Measurements from ENCODE around the gene KLRK1. TPM values are rescaled to one million over a fixed set of nuclear protein-coding genes. Genes with fewer than 3 reads are reported as not detected.
"Not testable (repeated sequence)": the region's sequence is repeated elsewhere in the genome, so short reads cannot be mapped to it uniquely, and the experiment has no call there.

Gene KLRK1
- total RNA-seq, 1 experiment from 2014 or later = not detected

DNA sequence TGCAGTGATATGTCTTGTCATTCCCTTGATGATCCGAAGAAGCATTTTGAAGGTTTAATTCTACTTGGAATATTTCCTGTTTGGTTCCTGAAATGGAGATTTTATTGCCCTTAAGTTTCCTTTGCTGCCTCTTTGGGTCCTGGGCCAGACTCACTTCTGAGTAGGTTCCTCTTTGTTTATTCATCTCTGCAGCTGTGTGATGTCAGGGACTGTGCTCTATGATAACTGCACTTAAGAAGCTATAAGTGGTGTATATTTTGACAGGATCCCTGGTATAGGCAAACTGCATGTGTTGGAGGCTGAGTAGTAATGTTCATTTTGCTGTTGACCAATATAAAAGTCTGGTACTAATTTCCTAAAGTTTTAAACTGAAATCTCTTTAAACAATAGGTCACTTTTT, 19.6 kb upstream of the KLRK1 start, which contains the start of gene KLRC4:
Gene KLRC4 (minus strand): TSS at position 366 of the 400 bp plus-strand sequence. CDS start 182 bp downstream, at position 184.
- no peaks in the 10 kb centered on the region for H4K20me1 ChIP-seq (ENCODE audit: insufficient read depth, low read depth, low read length)
- no peak within 1 kb of the TSS for H2AFZ ChIP-seq (ENCODE audit: low read length)
- H3K4me3 ChIP-seq (ENCODE audit: low read length) = no peak within 1 kb of the TSS
- H3K36me3 ChIP-seq (ENCODE audit: insufficient read depth, low read length) = no peaks in the 10 kb centered on the region
- H3K4me2 ChIP-seq (ENCODE audit: low read depth, low read length, poor library complexity, severe bottlenecking) = no peak within 1 kb of the TSS
- H3K9ac ChIP-seq (ENCODE audit: low read length) = no peak within 1 kb of the TSS
- no peak within 1 kb of the TSS for H3K27ac ChIP-seq (ENCODE audit: low read length)
- no peaks in the 10 kb centered on the region for H3K79me2 ChIP-seq (ENCODE audit: low read length)
- DNase-seq = no peak
- H3K9me2 ChIP-seq (replicated peaks; ENCODE audit: insufficient read depth, low read length) = no peaks in the 10 kb centered on the region
- no peaks in the 10 kb centered on the region for H3K4me1 ChIP-seq (ENCODE audit: low read length)
- H3K27me3 ChIP-seq (ENCODE audit: low read length) = no peaks in the 10 kb centered on the region
- no peaks in the 10 kb centered on the region for H3K9me3 ChIP-seq (ENCODE audit: low read length)

DNA sequence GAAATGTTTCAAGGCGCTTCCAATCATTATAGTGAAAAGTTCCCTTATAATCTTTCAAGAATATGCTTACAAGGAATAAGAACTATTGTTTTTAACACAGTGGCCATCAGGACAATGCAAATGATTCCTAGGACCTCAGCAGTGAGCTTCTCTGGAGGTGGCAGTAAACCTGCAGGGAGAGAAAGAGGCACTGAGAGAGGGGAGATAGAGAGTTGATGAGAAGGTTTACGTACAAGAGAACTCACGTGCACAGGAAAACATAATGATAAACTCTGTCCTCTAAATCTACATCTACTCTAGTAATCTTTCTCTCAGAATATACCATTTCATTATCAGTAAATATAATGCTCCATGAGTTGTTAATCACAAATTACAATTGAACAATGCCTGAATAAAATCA, 19.0 kb upstream of the KLRK1 start:
- H3K9ac ChIP-seq (ENCODE audit: low read length) = no peak overlapping the region
- H4K20me1 ChIP-seq (ENCODE audit: insufficient read depth, low read depth, low read length) = no peaks in the 10 kb centered on the region
- no peak overlapping the region for H2AFZ ChIP-seq (ENCODE audit: low read length)
- no peaks in the 10 kb centered on the region for H3K27me3 ChIP-seq (ENCODE audit: low read length)
- no peak overlapping the region for H3K4me3 ChIP-seq (ENCODE audit: low read length)
- H3K27ac ChIP-seq (ENCODE audit: low read length) = no peak overlapping the region
- H3K4me2 ChIP-seq (ENCODE audit: low read depth, low read length, poor library complexity, severe bottlenecking) = no peak overlapping the region
- no peaks in the 10 kb centered on the region for H3K9me3 ChIP-seq (ENCODE audit: low read length)
- H3K79me2 ChIP-seq (ENCODE audit: low read length) = no peaks in the 10 kb centered on the region
- DNase-seq = no peak
- no peaks in the 10 kb centered on the region for H3K4me1 ChIP-seq (ENCODE audit: low read length)
- H3K9me2 ChIP-seq (replicated peaks; ENCODE audit: insufficient read depth, low read length) = no peaks in the 10 kb centered on the region
- H3K36me3 ChIP-seq (ENCODE audit: insufficient read depth, low read length) = no peaks in the 10 kb centered on the region

DNA sequence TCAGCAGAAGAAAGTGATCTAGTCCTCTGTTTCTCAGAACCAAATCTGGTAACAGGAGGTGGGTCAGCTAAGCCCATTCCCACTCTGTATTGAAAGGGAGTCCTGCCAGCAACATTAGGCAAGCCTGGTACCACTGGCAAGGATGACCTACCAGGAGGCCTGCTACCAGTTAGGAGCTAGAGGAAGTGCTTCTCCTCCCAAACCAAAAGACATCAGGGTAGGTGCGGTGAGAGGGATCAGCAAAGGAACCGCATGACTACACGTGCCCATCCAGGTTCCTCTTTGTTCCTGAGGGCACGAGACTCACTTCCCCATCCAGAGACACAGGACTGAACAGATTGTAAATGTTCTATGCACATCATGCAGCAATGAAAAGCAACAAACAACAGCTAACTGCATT, 16.9 kb upstream of the KLRK1 start:
- Histone ChIP-seq H3K9ac (ENCODE audit: low read length) (no peak overlapping the region), H3K9me2 (replicated peaks; ENCODE audit: insufficient read depth, low read length) (no peaks in the 10 kb centered on the region), H3K4me3 (ENCODE audit: low read length) (no peak overlapping the region), H3K36me3 (ENCODE audit: insufficient read depth, low read length) (no peaks in the 10 kb centered on the region), H3K9me3 (ENCODE audit: low read length) (no peaks in the 10 kb centered on the region), H2AFZ (ENCODE audit: low read length) (no peak overlapping the region), H4K20me1 (ENCODE audit: insufficient read depth, low read depth, low read length) (no peaks in the 10 kb centered on the region), H3K79me2 (ENCODE audit: low read length) (no peaks in the 10 kb centered on the region), H3K27me3 (ENCODE audit: low read length) (no peaks in the 10 kb centered on the region), H3K27ac (ENCODE audit: low read length) (no peak overlapping the region), H3K4me2 (ENCODE audit: low read depth, low read length, poor library complexity, severe bottlenecking) (no peak overlapping the region), H3K4me1 (ENCODE audit: low read length) (no peaks in the 10 kb centered on the region)
- no peak for DNase-seq

DNA sequence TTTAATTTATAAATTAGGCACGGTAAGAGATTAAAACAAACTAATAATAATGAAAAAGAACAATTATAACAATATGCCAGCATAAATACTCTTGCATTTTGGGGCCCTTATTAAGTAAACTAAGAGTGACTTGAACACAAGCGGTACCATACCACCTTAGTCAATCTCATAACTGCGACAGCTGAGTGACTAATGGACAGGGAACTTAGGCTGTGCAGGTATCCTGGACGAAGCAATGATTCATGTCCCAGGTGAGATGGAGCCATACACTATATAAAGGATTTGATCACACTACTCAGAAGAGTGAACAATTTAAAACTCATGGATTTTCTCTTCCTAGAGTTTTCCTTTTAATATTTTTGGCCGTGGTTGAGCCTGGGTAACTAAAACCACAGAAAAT, 15.5 kb upstream of the KLRK1 start:
- Histone ChIP-seq H2AFZ (ENCODE audit: low read length) (no peak overlapping the region), H3K27me3 (ENCODE audit: low read length) (no peaks in the 10 kb centered on the region), H3K27ac (ENCODE audit: low read length) (no peak overlapping the region), H3K9ac (ENCODE audit: low read length) (no peak overlapping the region), H3K9me2 (replicated peaks; ENCODE audit: insufficient read depth, low read length) (no peaks in the 10 kb centered on the region), H3K4me3 (ENCODE audit: low read length) (no peak overlapping the region), H3K79me2 (ENCODE audit: low read length) (no peaks in the 10 kb centered on the region), H4K20me1 (ENCODE audit: insufficient read depth, low read depth, low read length) (no peaks in the 10 kb centered on the region), H3K36me3 (ENCODE audit: insufficient read depth, low read length) (no peaks in the 10 kb centered on the region), H3K4me1 (ENCODE audit: low read length) (no peaks in the 10 kb centered on the region), H3K9me3 (ENCODE audit: low read length) (no peaks in the 10 kb centered on the region), H3K4me2 (ENCODE audit: low read depth, low read length, poor library complexity, severe bottlenecking) (no peak overlapping the region)
- DNase-seq = no peak

DNA sequence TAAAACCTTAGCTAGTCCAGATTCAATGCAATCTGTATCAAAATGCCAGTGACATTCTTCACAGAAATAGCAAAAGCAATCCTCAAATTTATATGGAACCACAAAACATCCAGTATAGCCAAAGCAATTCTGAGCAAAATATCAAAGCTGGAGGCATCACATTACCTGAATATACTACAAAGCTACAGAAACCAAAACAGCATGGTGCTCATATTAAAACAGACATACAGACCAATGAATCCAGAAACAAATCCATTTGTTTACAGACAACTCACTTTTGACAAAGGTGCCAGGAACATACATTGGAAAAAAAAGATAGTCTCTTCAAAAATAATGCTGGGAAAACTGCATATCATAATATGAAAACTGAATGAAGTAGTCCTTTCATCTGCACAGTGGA, 15.0 kb upstream of the KLRK1 start:
- H3K27me3 ChIP-seq (ENCODE audit: low read length) = no peaks in the 10 kb centered on the region
- H3K36me3 ChIP-seq (ENCODE audit: insufficient read depth, low read length) = no peaks in the 10 kb centered on the region
- H2AFZ ChIP-seq (ENCODE audit: low read length) = no peak overlapping the region
- H3K27ac ChIP-seq (ENCODE audit: low read length) = no peak overlapping the region
- no peak overlapping the region for H3K4me2 ChIP-seq (ENCODE audit: low read depth, low read length, poor library complexity, severe bottlenecking)
- H4K20me1 ChIP-seq (ENCODE audit: insufficient read depth, low read depth, low read length) = no peaks in the 10 kb centered on the region
- DNase-seq = no peak
- H3K9me3 ChIP-seq (ENCODE audit: low read length) = no peaks in the 10 kb centered on the region
- no peaks in the 10 kb centered on the region for H3K4me1 ChIP-seq (ENCODE audit: low read length)
- no peak overlapping the region for H3K9ac ChIP-seq (ENCODE audit: low read length)
- H3K79me2 ChIP-seq (ENCODE audit: low read length) = no peaks in the 10 kb centered on the region
- no peak overlapping the region for H3K4me3 ChIP-seq (ENCODE audit: low read length)
- H3K9me2 ChIP-seq (replicated peaks; ENCODE audit: insufficient read depth, low read length) = no peaks in the 10 kb centered on the region

DNA sequence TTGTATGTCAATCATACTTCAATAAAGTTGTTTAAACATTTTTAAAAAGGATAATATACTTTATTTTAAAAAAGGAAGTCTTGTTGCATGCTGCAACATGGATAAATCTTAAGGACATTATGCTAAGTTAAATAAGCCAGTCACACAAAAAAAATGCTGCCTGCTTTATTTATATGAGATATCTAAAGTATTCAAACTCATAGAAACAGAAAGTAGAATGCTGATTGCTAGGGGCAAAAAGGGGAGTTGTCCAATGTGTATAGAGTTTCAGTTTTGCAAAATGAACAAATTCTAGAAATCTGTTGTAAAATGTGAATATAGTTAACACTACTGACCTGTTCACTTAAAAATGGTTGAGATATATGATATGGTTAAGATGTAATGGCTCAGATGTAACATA, 11.0 kb upstream of the KLRK1 start:
- no peak for DNase-seq
- Histone ChIP-seq H3K4me1 (ENCODE audit: low read length) (no peaks in the 10 kb centered on the region), H3K27ac (ENCODE audit: low read length) (no peak overlapping the region), H3K4me2 (ENCODE audit: low read depth, low read length, poor library complexity, severe bottlenecking) (no peak overlapping the region), H3K27me3 (ENCODE audit: low read length) (no peaks in the 10 kb centered on the region), H3K79me2 (ENCODE audit: low read length) (no peaks in the 10 kb centered on the region), H3K36me3 (ENCODE audit: insufficient read depth, low read length) (no peaks in the 10 kb centered on the region), H3K9ac (ENCODE audit: low read length) (no peak overlapping the region), H2AFZ (ENCODE audit: low read length) (no peak overlapping the region), H3K9me3 (ENCODE audit: low read length) (no peaks in the 10 kb centered on the region), H4K20me1 (ENCODE audit: insufficient read depth, low read depth, low read length) (no peaks in the 10 kb centered on the region), H3K9me2 (replicated peaks; ENCODE audit: insufficient read depth, low read length) (no peaks in the 10 kb centered on the region), H3K4me3 (ENCODE audit: low read length) (no peak overlapping the region)

DNA sequence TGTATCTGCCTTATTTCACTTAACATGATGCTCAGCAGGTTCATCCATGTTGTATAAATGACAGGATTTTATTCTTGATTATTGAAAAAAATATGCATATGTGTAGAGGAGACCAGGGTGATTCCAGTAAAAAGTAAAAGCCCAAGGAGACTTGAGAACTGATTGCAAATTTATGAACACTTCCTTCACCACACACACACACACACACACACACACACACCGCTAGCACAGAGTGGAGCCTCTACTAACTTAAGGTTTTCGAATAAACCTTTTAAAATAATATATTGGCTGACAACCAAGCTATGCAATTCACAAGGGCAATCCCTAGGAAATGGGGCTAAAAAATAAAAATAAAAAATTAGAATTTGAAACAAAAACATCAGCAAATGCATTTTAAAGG, 8.3 kb upstream of the KLRK1 start:
- Histone ChIP-seq H3K9me3 (ENCODE audit: low read length) (no peaks in the 10 kb centered on the region), H4K20me1 (ENCODE audit: insufficient read depth, low read depth, low read length) (no peaks in the 10 kb centered on the region), H3K9ac (ENCODE audit: low read length) (no peak overlapping the region), H2AFZ (ENCODE audit: low read length) (no peak overlapping the region), H3K4me1 (ENCODE audit: low read length) (no peaks in the 10 kb centered on the region), H3K36me3 (ENCODE audit: insufficient read depth, low read length) (no peaks in the 10 kb centered on the region), H3K9me2 (replicated peaks; ENCODE audit: insufficient read depth, low read length) (no peaks in the 10 kb centered on the region), H3K27me3 (ENCODE audit: low read length) (no peaks in the 10 kb centered on the region), H3K4me2 (ENCODE audit: low read depth, low read length, poor library complexity, severe bottlenecking) (no peak overlapping the region), H3K4me3 (ENCODE audit: low read length) (no peak overlapping the region), H3K27ac (ENCODE audit: low read length) (no peak overlapping the region), H3K79me2 (ENCODE audit: low read length) (no peaks in the 10 kb centered on the region)
- DNase-seq = no peak

DNA sequence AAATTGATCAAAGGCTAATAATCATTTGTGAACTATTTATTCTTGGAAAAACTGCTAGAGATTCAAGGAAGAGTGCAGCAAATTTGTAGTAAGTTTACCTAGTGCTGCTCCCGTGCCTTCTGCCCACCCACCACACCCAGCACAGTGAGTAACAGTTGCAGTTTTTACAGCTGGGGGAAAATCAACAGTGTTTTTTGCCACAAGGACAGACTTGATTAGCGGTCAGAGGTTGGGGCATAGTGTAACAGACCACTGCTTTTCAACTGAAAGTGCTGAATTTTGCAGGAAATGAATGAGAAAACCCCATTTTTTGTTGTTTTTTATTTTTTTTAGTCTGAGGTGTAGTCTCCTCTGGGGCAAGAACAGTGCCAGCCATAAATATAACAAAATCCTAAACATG, 7.5 kb upstream of the KLRK1 start:
- no peaks in the 10 kb centered on the region for H4K20me1 ChIP-seq (ENCODE audit: insufficient read depth, low read depth, low read length)
- no peak overlapping the region for H3K27ac ChIP-seq (ENCODE audit: low read length)
- no peaks in the 10 kb centered on the region for H3K79me2 ChIP-seq (ENCODE audit: low read length)
- no peaks in the 10 kb centered on the region for H3K4me1 ChIP-seq (ENCODE audit: low read length)
- H3K36me3 ChIP-seq (ENCODE audit: insufficient read depth, low read length) = no peaks in the 10 kb centered on the region
- no peak overlapping the region for H3K4me2 ChIP-seq (ENCODE audit: low read depth, low read length, poor library complexity, severe bottlenecking)
- no peaks in the 10 kb centered on the region for H3K27me3 ChIP-seq (ENCODE audit: low read length)
- no peaks in the 10 kb centered on the region for H3K9me3 ChIP-seq (ENCODE audit: low read length)
- DNase-seq = no peak
- H3K4me3 ChIP-seq (ENCODE audit: low read length) = no peak overlapping the region
- H2AFZ ChIP-seq (ENCODE audit: low read length) = no peak overlapping the region
- no peaks in the 10 kb centered on the region for H3K9me2 ChIP-seq (replicated peaks; ENCODE audit: insufficient read depth, low read length)
- no peak overlapping the region for H3K9ac ChIP-seq (ENCODE audit: low read length)

DNA sequence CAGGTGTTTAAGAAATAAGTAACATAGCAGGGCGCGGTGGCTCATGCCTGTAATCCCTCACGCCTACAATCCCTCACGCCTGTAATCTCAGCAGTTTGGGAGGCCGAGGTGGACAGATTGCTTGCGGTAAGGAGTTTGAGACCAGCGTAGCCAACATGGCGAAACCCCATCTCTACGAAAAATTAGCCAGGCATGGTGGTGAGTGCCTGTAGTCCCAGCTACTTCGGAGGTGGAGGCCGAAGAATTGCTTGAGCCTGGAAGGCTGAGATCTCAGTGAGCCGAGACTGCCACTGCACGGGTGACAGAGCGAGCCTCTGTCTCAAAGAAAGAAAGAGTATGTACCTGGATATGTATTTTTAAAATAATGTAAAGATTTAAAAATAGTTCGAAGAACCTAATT, 6.3 kb upstream of the KLRK1 start:
- not testable (repeated sequence) for H2AFZ ChIP-seq (ENCODE audit: low read length); H3K9ac ChIP-seq (ENCODE audit: low read length); H3K4me1 ChIP-seq (ENCODE audit: low read length); H3K79me2 ChIP-seq (ENCODE audit: low read length); H3K27me3 ChIP-seq (ENCODE audit: low read length); H3K4me3 ChIP-seq (ENCODE audit: low read length); DNase-seq; H3K9me2 ChIP-seq (replicated peaks; ENCODE audit: insufficient read depth, low read length); H3K27ac ChIP-seq (ENCODE audit: low read length); H3K36me3 ChIP-seq (ENCODE audit: insufficient read depth, low read length); H3K9me3 ChIP-seq (ENCODE audit: low read length); H3K4me2 ChIP-seq (ENCODE audit: low read depth, low read length, poor library complexity, severe bottlenecking); H4K20me1 ChIP-seq (ENCODE audit: insufficient read depth, low read depth, low read length)
